K562 (cell line): ENCODE results near the gene CACNA1I. TPM values are rescaled to one million over a fixed set of nuclear protein-coding genes. Genes with fewer than 3 reads are reported as not detected.

Experiments
- ATAC-seq: fragments of 200-7000 bp; cut with Tn5 transposase; 3 replicates; pipeline ENCODE4 v1.9.1; 2020; ENCODE audit warnings: moderate library complexity
- BruUV-seq: library from RNA; stranded (reverse); fragments of 400-500 nt; replicated peaks from 2 replicates; lab custom pipeline; 2021; lab: Mats Ljungman, UMichigan
- CTCF ChIA-PET: fragments of 300-600 bp; formaldehyde crosslinking; extraction: SDS; loops from one replicate; lab custom pipeline; 2021; ENCODE audit warnings: low intra/inter-chr PET ratio; lab: Yijun Ruan, JAX
- POLR2A ChIA-PET: fragments of 300-600, 350-650 bp; sonication (Branson Sonifier 250); formaldehyde crosslinking; extraction: SDS; loops from one replicate; lab custom pipeline; 2021; ENCODE audit warnings: antibody characterized with exemption, inconsistent platforms; lab: Yijun Ruan, JAX
- DNase-seq, 4 experiments: peaks; one replicate each; pipeline versions ENCODE4 v3.0.0 to v3.0.0-alpha.2; 2011 to 2018; ENCODE audit warnings: low spot score in 3 of 4, mixed read lengths in 3 of 4; ENCODE audit errors: extremely low read depth in 1 of 4
- FAIRE-seq: peaks from 2 replicates; lab custom pipeline; 2011; peaks lifted over from hg19 to GRCh38; lab: Jason Lieb, UNC
- H2AFZ ChIP-seq: 2 replicates; pipeline ENCODE4 v1.6.0; 2011; ENCODE audit warnings: low read depth, low read length, control low read depth, inconsistent platforms
- H3K27ac ChIP-seq: fragments of 200-600 bp; 3 replicates; pipeline ENCODE4 v1.8.0; 2011; ENCODE audit warnings: low read depth, mild to moderate bottlenecking, control low read depth, inconsistent platforms, low read length, moderate library complexity, mixed read lengths; ENCODE audit errors: extremely low read depth
- H3K27me3 ChIP-seq, 2 experiments: fragments of 300-600 bp in 1 of 2; 2 replicates in 1 of 2; 3 replicates in 1 of 2; pipeline versions ENCODE4 v1.6.0 to v1.8.0; 2011; ENCODE audit warnings: inconsistent platforms in 2 of 2, low read length in 2 of 2, mild to moderate bottlenecking in 1 of 2, mixed read lengths in 1 of 2, moderate library complexity in 1 of 2; ENCODE audit not compliant: control insufficient read depth in 2 of 2, insufficient read depth in 2 of 2
- H3K36me3 ChIP-seq: fragments of 300-600 bp; 3 replicates; pipeline ENCODE4 v1.8.0; 2011; ENCODE audit warnings: mild to moderate bottlenecking, low read length, inconsistent platforms; ENCODE audit not compliant: control insufficient read depth, insufficient read depth
- H3K4me1 ChIP-seq, 2 experiments: fragments of 200-600 bp in 1 of 2; replicated peaks in 1 of 2; 2 replicates in 1 of 2; 3 replicates in 1 of 2; pipeline versions ENCODE4 v1.5.1 to v1.8.0; 2011; ENCODE audit warnings: inconsistent platforms in 2 of 2, low read length in 2 of 2, mild to moderate bottlenecking in 1 of 2, mixed read lengths in 1 of 2, moderate library complexity in 1 of 2; ENCODE audit not compliant: control insufficient read depth in 2 of 2, insufficient read depth in 2 of 2
- H3K4me2 ChIP-seq: 2 replicates; pipeline ENCODE4 v1.6.1; 2011; ENCODE audit warnings: low read length, control low read depth, inconsistent platforms, mixed read lengths; ENCODE audit not compliant: insufficient read depth
- H3K4me3 ChIP-seq: fragments of 200-600 bp; sonication (generic), shearing (Covaris generic); 2 replicates; pipeline ENCODE4 v1.5.1; 2016; ENCODE audit warnings: control low read depth, inconsistent platforms
- H3K79me2 ChIP-seq: fragments of 200-600 bp; 3 replicates; pipeline ENCODE4 v1.8.0; 2011; ENCODE audit warnings: low read length, inconsistent platforms; ENCODE audit not compliant: control insufficient read depth, insufficient read depth
- H3K9ac ChIP-seq, 2 experiments: 2 replicates each; pipeline versions ENCODE4 v1.6.0 to v1.6.1; 2011; ENCODE audit warnings: low read depth in 2 of 2, low read length in 2 of 2, control low read depth in 1 of 2, inconsistent platforms in 1 of 2, mild to moderate bottlenecking in 1 of 2, mixed read lengths in 1 of 2; ENCODE audit not compliant: insufficient read depth in 1 of 2
- H3K9me1 ChIP-seq: one replicate; pipeline ENCODE4 v1.6.0; 2011; ENCODE audit warnings: inconsistent platforms, mild to moderate bottlenecking, low read length, moderate library complexity; ENCODE audit not compliant: control insufficient read depth, insufficient read depth
- H3K9me3 ChIP-seq: replicated peaks from 2 replicates; pipeline ENCODE4 v1.5.1; 2011; ENCODE audit warnings: low read depth, low read length, inconsistent platforms; ENCODE audit not compliant: control insufficient read depth, insufficient read depth
- H4K20me1 ChIP-seq: replicated peaks from 2 replicates; pipeline ENCODE4 v1.6.1; 2011; ENCODE audit warnings: low read length, inconsistent platforms, mixed read lengths; ENCODE audit not compliant: control insufficient read depth, insufficient read depth
- CCNT2 ChIP-seq: IDR thresholded peaks from 2 replicates; pipeline ENCODE4 v1.6.1; 2011; ENCODE audit warnings: borderline replicate concordance, low read depth, mild to moderate bottlenecking, moderate library complexity, mixed read lengths, low read length; ENCODE audit not compliant: insufficient read length; ENCODE audit errors: extremely low read depth
- GTF2F1 ChIP-seq: IDR thresholded peaks from 2 replicates; pipeline ENCODE4 v1.6.1; 2011; ENCODE audit warnings: low read depth, low read length, improper control_type of control experiment
- KLF13 ChIP-seq: fragments of 450-650 bp; IDR thresholded peaks from 2 replicates; pipeline ENCODE4 v1.6.1; 2016; ENCODE audit warnings: missing genetic modification characterization, low read depth, mild to moderate bottlenecking, missing compliant biosample characterization, moderate library complexity, borderline replicate concordance
- TBP ChIP-seq: optimal IDR thresholded peaks from 2 replicates; pipeline ENCODE3; 2011; ENCODE audit warnings: low read depth, low read length, improper control_type of control experiment
- WGBS: fragments of 100-300 bp; shearing (Covaris generic); methylation state at CpG from one replicate; pipeline ENCODE4 v1.1.6; 2016; ENCODE audit warnings: low coverage, mixed read lengths; ENCODE audit not compliant: insufficient coverage; ENCODE audit errors: missing lambda C conversion rate; 5-methylcytosine and 5-hydroxymethylcytosine counted together
- in situ Hi-C: fragments of 300-500 bp; cut with MboI; formaldehyde crosslinking; loops from 4 replicates; pipeline ENCODE4 v1.15.0; 2018; ENCODE audit warnings: inconsistent platforms, mixed read lengths
- intact Hi-C: fragments of 100-400 bp; cut with micrococcal nuclease; formaldehyde crosslinking; loops from 2 replicates; pipeline ENCODE4 v1.14.2; 2022
- polyA plus RNA-seq, 8 experiments: library from polyadenylated mRNA; depleted of rRNA in 4 of 8; stranded (reverse) in 5 of 8; unstranded in 3 of 8; fragments of >200 nt; fragmentation: Nextera tagmentation in 2 of 8; fragmentation: Illumina TruSeq in 1 of 8; extraction: Ambion mirVana in 2 of 8; extraction: Trizol in 1 of 8; gene quantifications; 2 replicates each; pipeline versions ENCODE4 v1.2.1 to v1.2.3, GENCODE V29; 2011 to 2014; ENCODE audit warnings: inconsistent platforms in 1 of 8, missing spikeins in 1 of 8
- total RNA-seq, 7 experiments: library from RNA; depleted of rRNA in 6 of 7; stranded (reverse); fragments of >200 nt in 6 of 7; fragmentation: Illumina TruSeq in 2 of 7; extraction: Trizol in 2 of 7; gene quantifications; 2 replicates each; pipeline versions ENCODE4 v1.2.1 to v1.2.3, GENCODE V29; 2011 to 2021; ENCODE audit warnings: low replicate concordance in 1 of 7
- TF ChIP-seq, protein P1 (sequence below): IDR thresholded peaks from 2 replicates; pipeline ENCODE4 v1.6.1; 2014; ENCODE audit warnings: antibody characterized with exemption
- TF ChIP-seq, protein P2 (sequence below), 3 experiments: fragments of 200-800 bp in 1 of 3; fragments of 250-450 bp in 1 of 3; fragments of 450-650 bp in 1 of 3; sonication (Bioruptor Pico) in 1 of 3; sonication (Bioruptor generic) in 1 of 3; formaldehyde crosslinking in 1 of 3; IDR thresholded peaks; 2 replicates each; pipeline versions ENCODE4 v1.6.1 to v1.8.0; 2016 to 2022; ENCODE audit warnings: mild to moderate bottlenecking in 2 of 3, missing genetic modification characterization in 2 of 3, missing compliant biosample characterization in 1 of 3, moderate library complexity in 1 of 3
- TF ChIP-seq, protein P3 (sequence below): sonication (generic); formaldehyde crosslinking; IDR thresholded peaks from 2 replicates; pipeline ENCODE4 v1.8.1; 2023; ENCODE audit warnings: missing genetic modification reagents, mild to moderate bottlenecking, borderline replicate concordance

The CACNA1I gene
- total and polyA plus RNA-seq, 9 of the 15 experiments (the other 6 are each of a cell fraction or from before 2014, with no cell fraction given), result 0.01 to 0.79 (median 0.32) TPM; not detected in 1

DNA sequence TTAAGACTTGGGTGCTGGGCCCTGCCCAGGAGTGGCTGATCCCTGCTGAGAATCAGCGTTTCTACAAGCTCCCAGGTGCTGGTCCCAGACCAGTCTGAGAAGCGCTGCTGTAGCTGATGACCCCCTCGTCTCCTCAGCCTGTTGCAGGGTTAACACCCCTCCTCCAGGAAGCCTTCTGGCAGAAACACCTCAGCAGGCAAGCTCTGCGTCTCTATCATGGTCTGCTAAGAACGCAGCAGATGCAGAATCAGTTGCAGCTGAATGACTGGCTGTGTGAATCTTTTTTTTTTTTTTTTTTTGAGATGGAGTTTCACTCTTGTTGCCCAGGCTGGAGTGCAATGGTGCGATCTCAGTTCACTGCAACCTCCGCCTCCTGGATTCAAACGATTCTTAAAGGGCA lies 132.5 kb downstream of the CACNA1I start:
- ChIA-PET POLR2A (no interaction called here), CTCF (no interaction called here)
- FAIRE-seq, result no peak
- Histone ChIP-seq H3K4me3 (no peak overlapping the region), H3K9ac (no peak overlapping the region), H3K4me1 (peaks cover 2 to 45% of the 10 kb centered on the region in 2 experiments; a peak in 2 of 5 replicates), H3K9me1 (no peaks in the 10 kb centered on the region), H3K9me3 (no peaks in the 10 kb centered on the region), H3K79me2 (no peaks in the 10 kb centered on the region), H3K4me2 (no peak overlapping the region), H3K36me3 (no peaks in the 10 kb centered on the region), H3K27me3 (no peaks in the 10 kb centered on the region), H3K27ac (no peak overlapping the region), H4K20me1 (no peaks in the 10 kb centered on the region), H2AFZ (no peak overlapping the region)
- in situ Hi-C loops, result no loop called here
- no peak for ATAC-seq
- no peak for DNase-seq
- no TSS peak for BruUV-seq
- 75% methylated on average over 8 of the region's 8 CpGs for WGBS
- intact Hi-C loops, result no loop called here
- TF ChIP-seq CCNT2 (no peak), GTF2F1 (no peak), KLF13 (tag) (no peak), TBP (no peak)
- TF ChIP-seq, protein P1, sequence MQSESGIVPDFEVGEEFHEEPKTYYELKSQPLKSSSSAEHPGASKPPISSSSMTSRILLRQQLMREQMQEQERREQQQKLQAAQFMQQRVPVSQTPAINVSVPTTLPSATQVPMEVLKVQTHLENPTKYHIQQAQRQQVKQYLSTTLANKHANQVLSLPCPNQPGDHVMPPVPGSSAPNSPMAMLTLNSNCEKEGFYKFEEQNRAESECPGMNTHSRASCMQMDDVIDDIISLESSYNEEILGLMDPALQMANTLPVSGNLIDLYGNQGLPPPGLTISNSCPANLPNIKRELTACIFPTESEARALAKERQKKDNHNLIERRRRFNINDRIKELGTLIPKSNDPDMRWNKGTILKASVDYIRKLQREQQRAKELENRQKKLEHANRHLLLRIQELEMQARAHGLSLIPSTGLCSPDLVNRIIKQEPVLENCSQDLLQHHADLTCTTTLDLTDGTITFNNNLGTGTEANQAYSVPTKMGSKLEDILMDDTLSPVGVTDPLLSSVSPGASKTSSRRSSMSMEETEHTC, result no peak
- TF ChIP-seq, protein P2, sequence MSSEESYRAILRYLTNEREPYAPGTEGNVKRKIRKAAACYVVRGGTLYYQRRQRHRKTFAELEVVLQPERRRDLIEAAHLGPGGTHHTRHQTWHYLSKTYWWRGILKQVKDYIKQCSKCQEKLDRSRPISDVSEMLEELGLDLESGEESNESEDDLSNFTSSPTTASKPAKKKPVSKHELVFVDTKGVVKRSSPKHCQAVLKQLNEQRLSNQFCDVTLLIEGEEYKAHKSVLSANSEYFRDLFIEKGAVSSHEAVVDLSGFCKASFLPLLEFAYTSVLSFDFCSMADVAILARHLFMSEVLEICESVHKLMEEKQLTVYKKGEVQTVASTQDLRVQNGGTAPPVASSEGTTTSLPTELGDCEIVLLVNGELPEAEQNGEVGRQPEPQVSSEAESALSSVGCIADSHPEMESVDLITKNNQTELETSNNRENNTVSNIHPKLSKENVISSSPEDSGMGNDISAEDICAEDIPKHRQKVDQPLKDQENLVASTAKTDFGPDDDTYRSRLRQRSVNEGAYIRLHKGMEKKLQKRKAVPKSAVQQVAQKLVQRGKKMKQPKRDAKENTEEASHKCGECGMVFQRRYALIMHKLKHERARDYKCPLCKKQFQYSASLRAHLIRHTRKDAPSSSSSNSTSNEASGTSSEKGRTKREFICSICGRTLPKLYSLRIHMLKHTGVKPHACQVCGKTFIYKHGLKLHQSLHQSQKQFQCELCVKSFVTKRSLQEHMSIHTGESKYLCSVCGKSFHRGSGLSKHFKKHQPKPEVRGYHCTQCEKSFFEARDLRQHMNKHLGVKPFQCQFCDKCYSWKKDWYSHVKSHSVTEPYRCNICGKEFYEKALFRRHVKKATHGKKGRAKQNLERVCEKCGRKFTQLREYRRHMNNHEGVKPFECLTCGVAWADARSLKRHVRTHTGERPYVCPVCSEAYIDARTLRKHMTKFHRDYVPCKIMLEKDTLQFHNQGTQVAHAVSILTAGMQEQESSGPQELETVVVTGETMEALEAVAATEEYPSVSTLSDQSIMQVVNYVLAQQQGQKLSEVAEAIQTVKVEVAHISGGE (CRISPR knock-in tag; IDR thresholded peaks at IDR 0.05), result no peak
- TF ChIP-seq, protein P3, sequence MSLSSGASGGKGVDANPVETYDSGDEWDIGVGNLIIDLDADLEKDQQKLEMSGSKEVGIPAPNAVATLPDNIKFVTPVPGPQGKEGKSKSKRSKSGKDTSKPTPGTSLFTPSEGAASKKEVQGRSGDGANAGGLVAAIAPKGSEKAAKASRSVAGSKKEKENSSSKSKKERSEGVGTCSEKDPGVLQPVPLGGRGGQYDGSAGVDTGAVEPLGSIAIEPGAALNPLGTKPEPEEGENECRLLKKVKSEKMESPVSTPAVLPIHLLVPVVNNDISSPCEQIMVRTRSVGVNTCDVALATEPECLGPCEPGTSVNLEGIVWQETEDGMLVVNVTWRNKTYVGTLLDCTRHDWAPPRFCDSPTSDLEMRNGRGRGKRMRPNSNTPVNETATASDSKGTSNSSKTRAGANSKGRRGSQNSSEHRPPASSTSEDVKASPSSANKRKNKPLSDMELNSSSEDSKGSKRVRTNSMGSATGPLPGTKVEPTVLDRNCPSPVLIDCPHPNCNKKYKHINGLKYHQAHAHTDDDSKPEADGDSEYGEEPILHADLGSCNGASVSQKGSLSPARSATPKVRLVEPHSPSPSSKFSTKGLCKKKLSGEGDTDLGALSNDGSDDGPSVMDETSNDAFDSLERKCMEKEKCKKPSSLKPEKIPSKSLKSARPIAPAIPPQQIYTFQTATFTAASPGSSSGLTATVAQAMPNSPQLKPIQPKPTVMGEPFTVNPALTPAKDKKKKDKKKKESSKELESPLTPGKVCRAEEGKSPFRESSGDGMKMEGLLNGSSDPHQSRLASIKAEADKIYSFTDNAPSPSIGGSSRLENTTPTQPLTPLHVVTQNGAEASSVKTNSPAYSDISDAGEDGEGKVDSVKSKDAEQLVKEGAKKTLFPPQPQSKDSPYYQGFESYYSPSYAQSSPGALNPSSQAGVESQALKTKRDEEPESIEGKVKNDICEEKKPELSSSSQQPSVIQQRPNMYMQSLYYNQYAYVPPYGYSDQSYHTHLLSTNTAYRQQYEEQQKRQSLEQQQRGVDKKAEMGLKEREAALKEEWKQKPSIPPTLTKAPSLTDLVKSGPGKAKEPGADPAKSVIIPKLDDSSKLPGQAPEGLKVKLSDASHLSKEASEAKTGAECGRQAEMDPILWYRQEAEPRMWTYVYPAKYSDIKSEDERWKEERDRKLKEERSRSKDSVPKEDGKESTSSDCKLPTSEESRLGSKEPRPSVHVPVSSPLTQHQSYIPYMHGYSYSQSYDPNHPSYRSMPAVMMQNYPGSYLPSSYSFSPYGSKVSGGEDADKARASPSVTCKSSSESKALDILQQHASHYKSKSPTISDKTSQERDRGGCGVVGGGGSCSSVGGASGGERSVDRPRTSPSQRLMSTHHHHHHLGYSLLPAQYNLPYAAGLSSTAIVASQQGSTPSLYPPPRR (CRISPR knock-in tag), result no peak
